IPS-NIHi11 (cell line): ENCODE measurements around the gene CASP5.
"Not testable (repeated sequence)": the region's sequence is repeated elsewhere in the genome, so short reads cannot be mapped to it uniquely, and the experiment has no call there.

Experiments used
- DNase-seq: peaks from one replicate; pipeline ENCODE4 v3.0.0; 2012; ENCODE audit warnings: mixed read lengths, low spot score

The CASP5 gene

DNA sequence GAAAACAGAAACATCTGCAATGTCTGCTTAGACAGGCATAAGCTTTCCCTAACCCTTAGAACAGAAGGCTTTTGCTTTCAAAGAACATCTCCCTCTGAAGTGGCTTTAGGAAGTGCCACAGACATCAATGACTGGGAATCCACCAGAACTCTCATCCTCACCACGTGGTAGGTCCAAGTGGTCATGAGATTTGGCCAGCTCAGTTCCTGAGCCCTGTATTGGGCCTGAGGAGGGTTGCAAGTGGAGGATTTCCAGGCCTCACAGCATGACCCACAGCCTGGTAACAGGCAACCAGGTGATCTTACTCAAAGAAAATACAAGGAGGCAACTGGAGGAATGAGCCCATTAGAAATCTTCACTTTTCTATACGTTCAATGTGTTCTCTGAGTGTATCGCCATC, 10.4 kb upstream of the CASP5 start:
- DNase-seq = no peak

DNA sequence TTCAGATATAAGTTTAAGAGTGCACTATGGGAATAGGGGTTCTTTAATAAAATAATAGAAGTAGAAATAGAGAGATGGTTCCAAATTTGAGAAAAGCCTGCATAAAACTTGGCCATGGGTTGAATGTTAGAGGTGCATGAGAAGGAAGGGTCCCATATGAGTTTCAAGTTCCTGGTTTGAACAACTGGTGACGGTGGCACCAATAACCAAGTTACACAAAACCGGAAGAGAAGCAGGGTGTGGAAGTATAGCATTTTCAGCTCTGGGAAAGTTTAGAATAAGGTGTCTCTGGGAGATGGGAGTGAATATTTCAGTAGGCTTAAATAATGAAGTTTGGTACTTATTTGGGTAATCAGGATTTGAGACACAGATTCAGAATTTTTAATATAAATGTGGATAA, 9.5 kb upstream of the CASP5 start:
- no peak for DNase-seq

DNA sequence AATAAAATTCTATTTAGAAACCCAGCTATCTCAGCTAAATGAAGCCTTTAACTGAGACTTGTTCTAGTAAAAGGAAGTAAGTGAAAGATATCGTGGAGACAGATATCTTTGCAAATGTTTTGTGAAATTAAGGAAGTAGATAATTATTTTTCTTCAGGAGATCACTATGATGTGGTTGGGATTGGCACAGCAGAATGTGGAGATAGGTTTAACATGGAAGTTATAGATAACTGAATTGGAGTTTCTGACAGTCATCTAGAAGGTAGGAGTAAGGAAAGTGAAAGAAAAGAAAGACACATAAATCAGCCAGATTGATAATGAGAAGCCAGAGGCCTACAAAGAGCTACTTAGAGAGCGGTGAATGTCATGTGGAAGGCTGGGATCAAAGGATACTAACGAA, 4.7 kb upstream of the CASP5 start:
- DNase-seq = no peak

DNA sequence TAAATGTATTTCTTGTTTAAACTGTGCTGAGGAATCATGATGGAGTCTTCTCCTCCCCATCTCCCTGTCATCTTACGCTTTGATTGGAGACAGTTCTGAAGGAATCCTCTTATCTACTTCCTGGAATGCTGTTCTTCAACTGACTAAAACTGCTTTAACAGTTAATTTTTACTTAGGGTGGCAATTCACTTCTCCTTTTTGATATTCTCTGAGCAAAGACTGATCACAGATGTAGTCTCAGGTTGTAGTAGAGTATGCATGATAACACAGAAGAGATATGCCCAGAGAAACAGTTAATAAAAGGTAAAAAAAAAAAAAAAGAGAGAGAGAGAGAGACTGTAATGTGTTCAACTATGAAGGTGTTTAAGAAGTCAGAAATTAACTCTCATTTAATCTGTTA, 1.4 kb upstream of the CASP5 start:
- DNase-seq = no peak

DNA sequence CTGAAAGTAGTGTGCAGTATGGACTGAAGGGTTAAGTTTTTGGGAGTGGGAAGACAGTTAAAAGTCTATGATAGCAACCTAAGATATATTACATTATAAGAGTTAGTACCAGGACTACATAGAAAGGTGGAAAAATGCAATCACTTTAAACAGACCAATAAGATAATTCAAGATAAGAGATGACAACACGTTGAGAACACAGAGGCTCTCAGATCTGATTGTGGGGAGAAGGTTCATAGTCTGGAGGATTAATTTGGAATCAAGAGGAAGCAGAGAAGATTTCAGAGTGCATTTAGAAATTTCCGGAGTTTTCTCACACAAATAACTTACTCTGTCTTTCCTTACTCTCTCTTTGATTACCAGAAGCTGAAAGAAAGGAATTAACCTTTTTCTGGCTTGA, 441 bp downstream of the CASP5 start:
- DNase-seq = no peak

DNA sequence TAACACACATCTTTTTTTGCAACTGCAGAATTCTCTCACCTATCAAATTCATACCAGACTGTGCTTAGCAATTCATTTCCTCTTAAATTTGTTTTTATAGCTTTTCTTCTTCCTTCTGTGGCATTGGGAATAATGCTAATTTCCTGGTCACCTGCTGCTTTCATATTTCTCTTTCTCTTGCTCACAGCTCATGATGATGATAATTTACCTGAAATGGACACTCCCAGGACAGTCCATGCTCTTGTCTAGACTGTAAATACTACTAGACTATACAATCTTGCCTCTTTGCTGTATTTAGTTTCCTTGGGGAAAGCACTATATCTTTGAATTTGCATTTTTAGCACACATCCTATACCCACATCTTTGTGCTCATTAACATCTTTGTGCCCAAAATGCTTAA, 15.5 kb downstream of the CASP5 start:
- no peak for DNase-seq

DNA sequence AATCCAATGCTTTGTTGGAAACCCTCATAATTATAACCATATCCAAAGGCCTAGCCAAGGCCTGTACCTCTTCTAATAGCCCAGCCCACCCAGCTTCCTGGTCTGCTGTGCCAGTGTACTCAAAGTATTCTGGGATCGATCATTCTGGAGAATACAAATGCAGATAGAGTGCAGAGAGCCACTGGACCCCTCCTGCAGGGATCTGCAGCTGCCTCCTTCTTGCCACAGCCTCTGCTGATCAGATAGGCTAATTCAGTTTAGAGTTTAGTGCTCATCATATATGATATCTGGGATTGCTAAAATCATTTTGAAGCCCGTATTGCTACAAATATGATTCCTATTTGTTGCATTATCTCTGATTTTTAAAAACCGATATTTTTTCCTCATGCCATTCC, 17.5 kb downstream of the CASP5 start:
- no peak for DNase-seq

DNA sequence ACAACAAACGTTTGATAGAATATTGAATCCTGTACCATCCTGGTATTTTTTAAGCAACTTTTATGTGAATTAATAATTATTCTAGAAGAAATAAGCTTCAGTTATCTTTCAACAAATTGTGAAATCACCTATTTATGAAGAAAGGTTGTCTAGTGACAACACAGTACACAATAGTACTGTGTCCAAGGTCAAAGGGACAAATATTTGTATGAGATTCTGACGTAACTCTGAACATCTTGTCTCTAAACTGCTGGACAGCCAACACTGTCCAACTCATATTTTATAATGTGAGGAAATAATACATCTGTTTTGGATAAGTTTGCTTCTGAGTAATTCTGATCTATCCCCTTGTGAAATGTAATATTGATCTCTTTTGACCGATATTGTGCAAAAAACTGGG, 18.9 kb downstream of the CASP5 start:
- no peak for DNase-seq

DNA sequence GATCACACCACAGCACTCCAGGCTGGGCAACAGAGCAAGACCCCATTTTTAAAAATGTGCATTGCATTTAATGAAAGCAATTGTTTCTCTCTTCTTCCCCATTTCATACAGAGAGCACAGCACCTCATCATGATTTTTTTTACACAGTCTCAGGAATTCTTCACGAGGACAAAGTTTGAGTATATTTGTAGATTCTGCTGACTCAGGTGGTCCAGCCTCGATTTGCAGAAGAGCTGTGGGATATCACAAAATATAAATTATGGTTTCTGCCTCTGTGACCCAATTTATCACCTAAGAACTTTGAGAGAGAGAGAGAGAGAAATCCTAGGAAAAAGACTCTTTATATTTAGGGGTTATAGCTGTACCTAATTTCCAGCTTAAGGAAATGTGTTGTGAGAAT, 19.8 kb downstream of the CASP5 start:
- no peak for DNase-seq

DNA sequence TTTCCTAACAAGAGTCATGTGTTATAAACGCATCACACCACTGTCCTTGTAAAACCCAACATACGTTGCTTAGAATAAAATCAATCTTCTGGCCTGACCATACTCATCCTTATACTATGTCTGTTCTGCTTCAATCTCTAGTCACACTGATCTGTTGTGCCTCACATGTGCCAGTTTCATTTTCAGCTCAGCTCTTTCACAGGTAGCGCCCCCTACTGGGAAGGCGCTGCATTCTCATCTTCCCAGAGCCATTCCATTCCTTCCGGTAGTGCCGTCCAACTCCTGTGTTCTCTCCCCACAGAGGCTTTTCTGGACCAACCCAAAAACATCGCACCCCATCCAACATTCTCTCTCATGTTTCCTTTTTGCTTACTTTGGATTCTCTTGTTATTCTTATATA, 22.2 kb downstream of the CASP5 start:
- DNase-seq = peak; percentile 53

DNA sequence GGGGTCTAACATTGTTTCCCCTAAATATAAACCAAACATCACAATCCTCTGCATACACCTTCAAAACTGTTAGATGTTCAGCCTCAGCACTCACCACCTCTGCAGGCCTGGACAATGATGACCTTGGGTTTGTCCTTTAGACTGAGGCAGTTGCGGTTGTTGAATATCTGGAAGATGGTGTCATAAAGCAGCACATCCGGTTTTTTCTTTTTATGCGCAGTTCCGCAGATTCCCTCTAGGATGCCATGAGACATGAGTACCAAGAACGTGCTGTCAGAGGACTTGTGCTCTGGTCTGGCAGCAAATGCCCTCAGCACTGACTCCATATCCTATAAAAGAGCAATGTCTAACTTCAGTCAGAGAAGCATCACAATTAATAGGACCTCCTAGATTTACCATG, 22.8 kb downstream of the CASP5 start:
- DNase-seq = peak; percentile 14

DNA sequence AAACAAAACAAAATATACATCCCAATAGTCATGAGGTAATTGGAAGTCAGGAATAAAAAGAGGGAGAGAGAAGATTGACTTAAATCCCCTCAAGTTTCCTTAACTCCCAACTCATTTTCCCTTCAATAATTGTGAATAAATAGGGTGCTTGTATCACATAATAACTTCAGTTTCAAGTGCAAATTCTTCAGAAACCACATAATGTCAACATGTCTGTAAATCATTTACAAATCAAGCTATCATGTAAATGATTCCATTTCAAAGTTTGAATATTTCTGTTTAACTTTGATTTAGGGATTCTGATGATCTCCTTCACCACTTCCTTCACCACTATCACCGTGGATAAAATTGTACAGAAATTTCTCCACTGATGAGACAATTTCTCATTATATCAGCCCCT, 23.2 kb downstream of the CASP5 start:
- DNase-seq = no peak

DNA sequence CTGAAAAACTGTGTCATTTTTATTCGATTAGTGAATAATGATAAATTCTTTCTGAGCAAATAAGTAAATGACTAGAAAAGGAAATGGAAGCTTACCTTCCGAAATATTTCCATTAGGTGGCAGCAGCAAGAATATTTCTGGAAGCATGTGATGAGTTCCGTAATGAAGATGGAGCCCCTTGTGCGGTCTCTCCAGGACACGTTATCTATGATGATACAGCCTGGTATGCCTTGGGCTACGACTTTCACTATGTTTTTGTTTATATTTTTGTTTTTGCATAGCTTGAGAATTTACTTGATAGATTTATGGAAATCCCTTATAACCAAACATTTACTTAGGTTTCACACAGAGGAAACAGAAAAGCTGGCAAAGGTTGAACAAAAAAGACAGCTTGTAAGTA, 25.7 kb downstream of the CASP5 start:
- DNase-seq = no peak

DNA sequence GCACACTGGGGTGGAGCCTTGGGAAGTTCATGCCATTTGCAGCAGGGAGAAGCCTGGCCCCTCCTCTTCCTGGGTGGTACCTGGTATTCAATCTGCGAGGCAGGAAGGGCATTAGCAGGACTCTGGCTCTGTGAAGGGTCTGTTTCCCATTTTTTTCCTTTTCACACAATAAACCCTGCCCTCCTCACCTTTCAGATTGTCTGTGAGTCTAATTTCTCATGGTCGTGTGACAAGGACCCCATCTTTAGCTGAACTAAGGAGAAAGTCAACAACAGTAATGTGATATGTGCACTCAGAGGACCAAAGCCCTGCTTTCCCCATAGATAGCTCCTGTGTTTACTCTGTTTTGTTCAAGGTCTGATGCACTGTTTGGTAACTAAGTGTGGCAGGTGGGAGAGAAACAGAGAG, 28.0 kb downstream of the CASP5 start:
- DNase-seq = no peak

DNA sequence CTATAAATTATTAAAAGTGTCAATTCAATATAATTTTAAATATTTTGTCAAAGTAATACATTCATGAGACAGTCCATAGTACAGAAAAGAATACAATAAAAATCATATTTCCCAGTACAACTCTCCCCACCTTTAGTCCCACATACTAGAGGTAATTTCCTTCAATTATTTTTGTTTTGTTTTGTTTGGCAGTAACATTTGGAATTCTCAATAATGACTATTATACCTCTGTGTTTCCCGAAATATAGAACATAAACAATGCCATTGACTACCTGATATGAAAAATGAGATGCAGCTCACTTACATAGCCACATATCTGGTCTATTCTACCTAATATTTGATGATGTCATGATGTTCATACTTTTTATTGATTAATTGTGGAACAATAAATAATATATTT, 30.2 kb downstream of the CASP5 start:
- DNase-seq = no peak

DNA sequence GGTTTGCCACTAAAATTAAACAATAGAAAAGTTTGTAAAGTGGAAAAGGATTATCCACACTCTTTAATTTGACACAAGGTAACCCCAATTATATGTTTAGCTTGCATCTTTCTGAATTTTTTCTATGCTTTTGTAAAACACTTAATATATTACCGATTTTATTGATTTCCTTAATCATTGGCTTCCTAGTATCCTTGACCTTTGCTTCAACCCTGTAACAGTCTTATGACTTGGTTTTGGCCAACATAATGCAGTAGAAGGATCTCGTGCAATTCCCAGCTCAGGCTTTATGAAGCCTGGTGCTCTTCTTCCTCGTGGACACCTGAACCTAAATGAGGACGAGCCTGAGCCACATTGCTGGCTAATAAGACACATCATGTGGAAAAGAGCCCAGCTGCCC, 31.0 kb downstream of the CASP5 start:
- no peak for DNase-seq

DNA sequence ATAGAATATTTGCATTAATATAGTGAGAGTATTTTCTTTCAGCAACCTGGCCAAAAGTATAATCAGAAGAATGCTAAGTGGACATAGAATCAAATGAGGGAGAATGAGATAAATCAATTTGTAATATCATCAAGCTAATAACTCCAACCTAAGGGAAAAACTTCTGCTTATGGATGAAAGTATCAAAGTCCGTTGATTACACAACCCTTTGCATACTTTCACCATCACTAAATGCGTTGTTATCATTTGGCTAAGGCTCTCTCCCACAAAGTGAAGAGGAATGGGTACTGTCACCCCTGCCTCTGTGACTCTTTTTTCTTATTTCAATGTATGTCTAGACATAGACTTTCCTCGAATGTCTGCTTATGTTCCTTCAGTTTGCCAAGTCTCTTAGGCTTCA, 38.2 kb downstream of the CASP5 start:
- DNase-seq = no peak

DNA sequence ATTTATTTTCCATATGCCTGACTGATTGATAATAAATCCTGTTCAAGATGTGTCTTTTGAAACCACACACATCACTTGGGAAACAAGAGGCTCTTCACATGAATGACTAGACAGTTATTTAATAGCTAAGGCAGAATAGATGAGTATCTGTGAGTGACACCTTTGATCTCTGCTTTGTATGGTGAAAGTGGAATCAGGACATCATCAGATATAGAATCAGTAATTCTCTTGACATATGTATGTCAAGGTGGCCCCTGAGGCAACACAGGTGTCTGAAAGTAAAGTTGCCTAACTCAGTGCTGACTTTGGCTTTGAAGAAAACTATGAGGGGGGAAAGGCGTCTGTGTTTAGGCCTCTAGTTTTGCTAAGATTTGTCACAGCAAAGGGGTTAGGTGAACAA, 43.1 kb downstream of the CASP5 start:
- DNase-seq = no peak

DNA sequence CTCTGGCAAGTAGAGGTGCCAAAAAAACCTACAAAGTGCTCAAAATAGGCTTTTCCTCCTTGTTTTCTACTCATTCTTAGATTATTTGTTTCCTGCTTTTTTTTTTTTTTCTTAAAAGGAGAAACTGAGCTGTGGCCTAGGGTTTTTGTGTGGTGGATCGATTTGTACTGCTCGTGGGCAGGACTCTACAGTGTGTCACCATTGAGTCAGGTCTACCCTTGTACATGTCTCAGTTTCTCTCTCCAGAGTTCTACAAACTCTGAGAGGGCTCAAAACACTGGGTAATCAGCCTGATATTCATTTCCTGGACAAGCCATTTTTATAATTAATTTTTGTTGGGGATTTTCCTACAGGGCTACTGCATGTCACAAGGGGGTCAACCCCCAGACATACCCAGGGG, 49.4 kb downstream of the CASP5 start:
- DNase-seq = no peak

DNA sequence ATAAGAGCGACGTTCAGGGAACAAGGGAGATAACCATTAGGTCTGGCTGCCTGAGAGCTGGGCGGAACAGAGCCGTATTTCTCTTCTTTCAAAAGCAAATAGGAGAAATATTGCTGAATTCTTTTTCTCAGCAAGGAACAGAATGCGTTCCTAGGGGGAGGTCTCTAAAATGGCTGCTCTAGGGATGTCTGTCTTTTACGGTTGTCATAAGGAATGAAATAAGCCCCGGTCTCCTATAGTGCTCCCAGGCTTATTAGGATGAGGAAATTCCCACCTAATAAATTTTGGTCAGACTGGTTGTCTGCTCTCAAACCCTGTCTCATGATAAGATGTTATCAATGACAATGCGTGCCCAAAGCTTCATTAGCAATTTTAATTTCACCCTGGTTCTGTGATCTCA, 50.0 kb downstream of the CASP5 start:
- DNase-seq = not testable (repeated sequence)

DNA sequence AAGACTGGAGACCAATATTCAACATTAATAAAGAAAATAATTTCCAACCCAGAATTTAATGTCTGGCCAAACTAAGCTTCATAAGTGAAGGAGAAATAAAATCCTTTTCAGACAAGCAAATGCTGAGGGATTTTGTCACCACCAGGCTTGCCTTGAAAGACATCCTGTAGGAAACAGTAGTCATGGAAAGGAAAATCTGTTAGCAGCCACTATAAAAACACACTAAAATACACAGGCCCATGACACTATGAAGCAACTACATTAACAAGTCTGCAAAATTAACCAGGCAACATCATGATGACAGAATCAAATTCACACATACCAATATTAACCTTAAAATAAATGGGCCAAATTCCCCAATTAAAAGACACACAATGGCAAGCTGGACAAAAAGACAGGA, 52.2 kb downstream of the CASP5 start:
- DNase-seq = no peak

DNA sequence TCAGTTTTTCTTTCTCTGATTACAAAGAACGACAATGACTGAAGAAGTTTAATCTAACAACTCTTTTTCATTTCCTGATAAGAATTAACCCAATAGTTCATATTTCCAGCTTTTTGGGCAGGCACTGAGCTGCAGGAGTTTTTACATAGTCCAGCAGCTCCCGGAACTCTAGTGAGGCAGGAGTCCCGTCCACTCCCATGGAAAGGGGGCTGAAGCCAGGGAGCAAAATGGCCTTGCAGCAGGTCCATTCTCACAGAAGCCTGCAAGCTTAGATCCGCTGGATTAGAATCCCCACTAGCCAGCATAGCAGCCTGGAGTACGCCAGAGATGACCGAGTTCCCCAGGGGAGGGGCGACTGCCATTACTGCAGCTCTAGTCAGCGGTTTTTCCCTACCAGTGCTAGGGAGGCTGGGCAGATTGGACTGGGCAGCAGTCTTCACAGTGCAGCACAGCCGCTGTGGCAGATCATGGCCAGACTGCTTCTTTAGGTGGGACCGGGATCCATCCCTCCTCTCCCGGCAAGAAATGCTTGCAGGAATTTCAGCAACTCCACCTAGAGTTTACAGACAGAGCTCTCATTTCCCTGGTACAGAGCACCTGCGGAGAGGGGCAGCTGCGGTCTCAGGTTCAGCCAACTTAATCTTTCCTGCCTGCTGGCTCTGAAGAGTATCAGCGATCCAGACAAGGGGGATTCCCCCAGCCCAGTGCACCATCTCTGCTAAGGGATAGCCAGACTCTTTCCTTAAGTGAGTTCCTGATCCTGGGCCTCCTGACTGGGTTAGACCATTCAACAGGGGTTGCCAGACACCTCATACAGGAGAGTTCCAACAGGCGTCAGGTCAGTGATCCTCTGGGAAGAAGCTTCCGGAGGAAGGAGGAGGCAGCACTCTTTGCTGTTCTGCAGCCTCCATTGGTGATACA, 53.9 kb downstream of the CASP5 start:
- DNase-seq = peak; percentile 48

DNA sequence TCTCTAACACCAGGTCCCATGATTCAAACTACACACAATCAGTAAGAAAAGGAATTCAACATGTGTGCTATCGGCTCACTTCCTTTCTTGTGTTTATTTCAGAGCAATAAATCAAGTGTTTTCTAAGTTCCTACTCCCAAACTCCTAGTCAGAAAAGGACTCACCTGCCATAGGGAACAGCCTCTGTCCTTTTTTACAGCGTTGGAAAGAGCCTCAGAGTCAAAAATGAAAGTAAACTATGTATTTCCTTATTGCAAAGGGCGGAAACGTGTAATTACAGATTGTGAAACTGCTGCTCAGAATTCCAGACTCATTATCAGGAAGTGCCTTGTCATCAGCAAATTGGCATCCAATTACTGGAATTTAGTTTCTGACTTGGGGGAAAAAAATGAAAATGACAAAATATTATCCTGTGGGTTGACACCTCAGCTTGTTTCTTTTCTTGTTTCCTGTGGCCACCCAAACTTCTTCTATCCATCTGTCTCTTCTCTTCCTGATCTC, 54.6 kb downstream of the CASP5 start, which contains the start of gene CASP4:
CASP4 (minus strand) TSS at position 220 of the 501 bp plus-strand sequence; CDS start at position 171, 49 bp downstream.
- DNase-seq = no peak
